NCI-H2227 (cell line): ENCODE results near the gene RASSF4.

ENCODE experiments used
- DNase-seq: peaks from one replicate; lab custom pipeline; 2025; ENCODE audit not compliant: unreplicated experiment; lab: John Stamatoyannopoulos, UW

The RASSF4 gene

DNA sequence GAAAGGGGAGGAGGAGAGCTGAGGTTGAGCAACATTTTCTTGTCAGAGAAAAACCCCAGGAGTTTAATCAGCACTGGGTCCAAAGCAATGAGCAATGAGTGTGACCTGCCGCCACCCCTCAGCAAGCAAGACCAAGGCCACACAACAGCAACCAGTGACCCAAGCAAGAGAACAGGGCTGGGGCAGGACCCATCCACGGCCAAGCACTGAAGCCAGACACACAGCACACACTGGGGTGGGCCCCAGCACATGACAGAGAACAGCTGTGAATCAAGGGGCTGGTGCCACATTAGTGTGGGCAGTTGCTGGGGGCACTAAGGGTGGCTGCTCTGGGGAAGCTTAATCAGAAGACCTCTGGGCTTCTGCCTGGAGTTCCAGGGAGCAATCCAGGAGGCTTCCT is 32.2 kb upstream of the RASSF4 start:
- no peak for DNase-seq

GRCh38 chr10:44928462-44928861 is 31.1 kb upstream of the RASSF4 start:
- DNase-seq: no peak

DNA sequence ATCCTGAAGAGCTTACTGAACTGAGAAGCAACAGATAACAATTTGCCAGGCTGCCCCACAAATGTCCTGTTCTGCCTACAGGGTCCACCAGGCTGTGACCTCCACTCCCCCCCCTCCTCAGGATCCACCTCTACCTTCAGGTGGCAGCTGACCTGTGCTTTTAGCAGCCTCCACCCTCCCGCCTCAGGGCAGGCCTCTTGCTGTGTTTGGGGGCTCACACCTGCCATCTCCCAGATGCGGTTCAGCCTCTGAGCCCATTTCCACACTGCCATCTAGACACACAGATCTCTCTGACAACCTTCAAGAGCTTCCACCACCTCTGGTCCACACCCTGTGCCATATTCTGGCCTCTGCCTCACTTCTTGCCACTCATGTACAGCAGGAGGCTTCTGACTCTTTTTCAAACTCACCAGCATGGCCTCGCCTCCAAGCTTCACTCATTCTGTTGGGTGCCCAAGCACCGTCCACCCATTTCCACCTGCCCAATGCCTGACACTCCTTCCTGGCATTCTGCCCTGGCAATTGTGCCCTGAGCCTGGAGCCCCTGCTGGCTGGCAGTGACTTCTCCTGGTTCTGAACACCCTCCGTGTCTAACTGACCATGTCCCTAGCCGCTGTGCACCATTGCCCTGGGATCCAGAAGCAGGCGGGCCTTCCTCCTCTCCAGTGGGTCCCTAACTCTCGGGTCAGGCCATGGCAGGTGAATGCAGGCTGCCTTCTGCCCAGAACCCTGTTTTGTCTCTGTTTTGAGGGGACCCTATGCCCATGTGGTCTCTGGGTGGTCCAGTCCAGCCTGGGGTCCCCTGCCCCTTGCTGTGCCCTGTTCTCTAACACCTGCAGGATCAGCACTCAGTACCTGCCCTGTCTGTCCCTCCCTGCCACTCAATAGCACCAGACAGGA is 30.0 kb upstream of the RASSF4 start:
- DNase-seq: no peak

- no peak for DNase-seq
These were observed 28.5 kb upstream of the RASSF4 start for GRCh38 chr10:44930904-44931620.

GRCh38 chr10:44931621-44932516 is 27.7 kb upstream of the RASSF4 start:
- DNase-seq: no peak

DNA sequence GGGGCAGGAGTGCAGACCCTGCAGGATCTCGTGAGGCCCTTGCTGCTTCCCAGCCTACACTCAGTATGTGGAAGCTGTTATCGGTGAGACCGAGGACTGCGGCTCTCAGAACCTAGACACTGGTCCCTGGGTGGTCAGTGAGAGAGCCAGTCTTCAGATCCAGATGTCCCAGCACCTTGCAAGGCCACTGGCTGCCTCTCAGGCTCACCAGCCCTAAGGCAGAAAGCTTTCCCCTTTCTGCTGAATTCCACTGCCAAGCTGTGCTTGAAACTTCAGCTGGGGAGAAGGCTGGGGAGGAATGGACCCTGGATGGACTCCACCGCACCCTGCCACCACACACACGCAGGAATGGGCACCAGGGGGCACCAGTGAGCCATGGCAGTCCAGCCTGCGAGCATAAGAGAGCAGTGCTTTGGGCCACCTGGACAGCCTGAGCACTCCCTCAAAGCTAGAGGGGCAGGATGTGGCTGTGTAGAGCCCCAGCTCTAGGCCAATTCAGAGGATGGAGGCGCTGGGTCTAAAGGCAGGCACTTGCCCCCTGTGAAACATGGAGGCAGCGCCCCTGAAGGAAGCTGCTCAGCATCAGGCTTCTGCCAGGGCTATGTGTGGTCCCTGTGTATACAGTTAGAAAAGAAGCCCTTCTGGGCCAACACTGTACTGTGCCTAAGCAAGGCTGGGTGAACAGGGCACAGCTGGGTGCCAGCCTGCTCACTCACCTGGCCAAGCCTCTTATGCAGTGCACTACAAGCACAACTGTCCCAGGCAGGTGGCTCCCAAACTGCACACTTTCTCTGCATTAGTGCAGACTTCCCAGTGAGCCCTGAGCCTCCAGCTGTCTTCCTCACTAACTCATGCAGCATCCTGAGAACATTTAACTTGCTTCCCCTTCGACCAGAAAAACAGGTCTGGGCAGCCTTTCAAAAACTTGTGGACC is 26.8 kb upstream of the RASSF4 start:
- DNase-seq: peak; percentile 4

- DNase-seq: no peak
These were observed 25.9 kb upstream of the RASSF4 start for GRCh38 chr10:44933451-44934321.

DNA sequence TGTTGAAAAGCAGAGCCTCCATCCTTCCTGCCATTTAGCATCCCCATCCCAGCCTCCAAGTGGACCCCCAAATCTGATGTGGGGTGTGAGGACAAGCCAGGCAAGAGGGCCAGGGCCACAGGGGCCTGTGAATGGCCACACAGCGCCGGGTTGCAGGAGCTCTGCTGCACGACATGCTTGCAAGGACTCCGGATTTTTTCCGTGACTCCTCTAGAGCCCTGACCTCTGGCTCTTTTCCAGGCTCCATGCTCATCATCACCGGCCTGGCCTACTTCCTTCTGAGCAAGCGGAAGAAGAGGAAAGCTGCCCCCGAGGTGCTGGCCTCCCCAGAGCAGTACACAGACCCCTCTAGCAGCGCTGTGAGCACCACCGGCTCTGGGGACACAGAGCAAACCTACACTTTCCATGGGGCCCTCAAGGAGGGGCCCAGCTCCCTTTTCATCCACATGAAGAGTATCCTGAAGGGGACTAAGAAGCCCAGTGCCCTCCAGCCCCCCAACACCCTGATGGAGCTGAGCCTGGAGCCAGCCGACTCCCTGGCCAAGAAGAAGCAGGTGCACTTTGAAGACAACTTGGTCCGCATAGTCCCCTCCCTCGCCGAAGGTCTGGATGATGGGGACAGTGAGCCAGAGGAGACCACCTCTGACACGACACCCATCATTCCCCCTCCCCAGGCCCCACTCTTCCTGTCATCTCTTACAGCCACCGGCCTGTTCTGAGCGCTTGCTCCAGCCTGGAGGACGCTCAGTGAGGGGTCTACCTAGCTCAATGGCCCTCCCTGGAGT is 25.0 kb upstream of the RASSF4 start:
- no peak for DNase-seq

DNA sequence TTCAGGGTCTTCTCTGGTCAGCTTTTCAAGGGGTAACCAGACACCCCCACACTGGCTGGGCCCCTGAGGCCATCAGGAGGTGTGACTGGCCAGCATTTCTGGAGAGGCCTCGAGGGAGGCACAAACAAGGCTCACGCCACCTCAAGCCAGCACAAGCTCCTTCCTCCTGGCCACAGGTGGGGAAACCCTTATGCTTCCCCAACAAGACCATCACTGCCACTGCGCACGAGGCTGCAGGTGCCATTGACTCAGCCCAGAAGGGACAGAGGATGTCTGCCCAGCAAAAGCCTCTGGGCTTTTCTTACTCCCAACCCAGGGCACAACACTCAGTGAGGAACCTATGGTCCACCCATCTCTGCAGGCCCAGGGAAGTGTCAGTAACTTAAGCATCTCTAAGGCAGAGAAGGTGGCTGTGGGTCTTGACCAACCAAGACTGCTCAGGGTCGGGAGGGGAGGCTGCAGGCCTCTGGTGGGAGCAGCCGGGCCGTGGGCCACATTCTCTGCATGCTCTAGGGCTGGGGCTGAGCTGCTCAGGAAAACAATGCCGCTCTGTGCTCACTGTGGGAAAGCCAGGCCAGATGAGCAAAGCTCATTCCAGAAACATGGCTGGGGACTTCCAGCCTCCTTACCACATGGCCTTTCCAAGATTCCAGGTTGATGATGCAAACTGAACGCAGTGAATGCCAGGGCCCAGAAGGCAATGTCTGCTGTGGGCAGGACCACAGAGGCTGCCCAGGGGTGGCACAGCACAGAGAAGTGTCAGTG is 24.2 kb upstream of the RASSF4 start:
- DNase-seq: no peak

DNA sequence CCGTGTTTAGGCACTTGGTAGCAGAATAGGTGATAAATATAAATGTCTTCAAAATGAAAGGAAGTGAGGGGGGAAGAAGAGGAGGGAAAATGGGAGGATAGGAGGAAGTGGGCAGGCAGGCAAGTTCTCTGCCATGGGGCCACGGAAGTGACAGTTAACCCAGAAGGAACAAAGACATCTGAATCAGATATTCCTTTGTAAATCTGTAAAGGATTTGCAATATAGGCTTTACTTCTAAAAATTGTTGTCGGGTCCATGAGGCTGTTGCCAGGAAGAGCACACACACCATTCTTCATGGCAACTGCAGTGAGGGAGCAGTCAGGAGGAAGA is 23.7 kb upstream of the RASSF4 start:
- no peak for DNase-seq

GRCh38 chr10:44936314-44936975 is 23.2 kb upstream of the RASSF4 start:
- no peak for DNase-seq

- no peak for DNase-seq
These were observed 22.2 kb upstream of the RASSF4 start for GRCh38 chr10:44937196-44938005.

GRCh38 chr10:44938956-44939355 is 20.6 kb upstream of the RASSF4 start:
- DNase-seq: no peak

DNA sequence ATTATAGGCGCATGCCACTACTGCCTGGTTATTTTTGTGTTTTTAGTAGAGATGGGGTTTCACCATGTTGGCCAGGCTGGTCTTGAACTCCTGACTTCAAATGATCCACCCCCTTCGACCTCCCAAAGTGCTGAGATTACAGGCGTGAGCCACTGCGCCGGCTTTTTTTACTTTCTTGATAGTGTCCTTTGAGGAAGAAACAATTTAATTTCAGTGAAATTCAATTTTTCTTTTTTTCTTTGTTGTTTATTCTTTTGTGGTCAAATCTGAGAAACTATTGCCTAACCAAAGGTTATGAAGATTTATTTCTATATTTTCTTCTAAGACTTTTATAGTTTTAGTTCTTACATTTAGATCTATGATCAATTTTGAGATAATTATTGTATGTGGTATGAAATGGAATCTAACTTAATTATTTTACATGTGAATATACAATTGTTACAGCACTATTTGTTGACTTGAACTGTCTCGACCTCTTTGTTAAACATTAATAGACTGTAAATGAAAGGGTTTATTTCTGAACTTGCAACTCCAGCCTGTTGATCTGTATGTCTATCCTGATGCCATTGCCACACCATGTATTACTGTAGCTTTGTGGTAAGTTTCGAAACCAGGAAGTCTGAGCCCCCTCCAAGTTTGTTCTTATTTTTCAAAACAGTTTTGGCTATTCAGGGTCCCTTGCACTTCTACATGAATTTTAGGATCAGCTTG is 19.8 kb upstream of the RASSF4 start:
- no peak for DNase-seq

DNA sequence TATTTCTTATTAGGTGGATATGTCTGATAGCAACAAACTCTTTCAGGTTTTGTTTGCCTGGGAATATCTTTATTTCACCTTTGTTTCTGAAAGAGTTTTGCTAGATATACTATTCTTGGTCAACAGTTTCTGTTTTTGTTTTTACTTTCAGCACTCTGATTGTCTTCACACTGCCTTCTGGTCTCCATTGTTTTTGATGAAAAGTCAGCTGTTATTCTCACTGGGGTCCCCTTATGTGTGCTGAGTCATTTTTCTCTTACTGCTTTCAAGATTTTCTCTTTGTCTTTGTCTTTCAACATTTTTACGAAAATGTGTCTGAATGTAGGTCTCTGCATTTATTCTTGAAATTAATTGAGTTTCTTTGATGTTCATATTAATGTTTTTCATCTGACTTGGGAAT is 15.2 kb upstream of the RASSF4 start:
- DNase-seq: no peak

DNA sequence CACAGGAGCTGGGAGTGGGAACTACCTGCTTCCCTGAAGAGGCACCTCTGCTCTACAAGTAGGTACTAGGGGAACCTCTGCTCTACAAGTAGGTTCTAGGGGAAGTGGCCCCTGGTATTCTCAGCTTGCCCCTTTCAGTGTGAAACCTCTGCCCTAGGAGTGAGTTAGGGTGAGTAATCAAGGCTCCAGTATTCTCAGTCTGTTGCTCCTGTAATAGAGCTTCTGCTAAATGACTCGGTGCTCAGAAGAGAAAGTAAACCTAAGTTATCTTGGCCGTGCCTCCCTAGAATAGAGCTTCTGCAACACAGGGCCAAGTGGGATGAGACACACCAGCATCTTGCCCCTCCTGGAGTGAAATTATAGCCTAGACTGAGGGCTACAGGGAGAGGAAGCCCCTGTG is 13.4 kb upstream of the RASSF4 start:
- DNase-seq: no peak
